H1 (cell line): Measurements from ENCODE around the gene SPG7. TPM values are rescaled to one million over a fixed set of nuclear protein-coding genes. Genes with fewer than 3 reads are reported as not detected.

Source experiments
- CTCF ChIA-PET: fragments of 300-600 bp; sonication (Branson Sonifier 250); formaldehyde crosslinking; loops from one replicate; lab custom pipeline; 2021; ENCODE audit not compliant: partially characterized antibody; lab: Charles Lee
- POLR2A ChIA-PET: fragments of 300-600 bp; sonication (Branson Sonifier 250); formaldehyde crosslinking; loops from one replicate; lab custom pipeline; 2021; ENCODE audit warnings: inconsistent platforms; ENCODE audit not compliant: partially characterized antibody; lab: Charles Lee
- DNase-seq, 2 experiments: peaks; one replicate each; pipeline versions ENCODE4 v3.0.0 to v3.0.0-alpha.2; 2010 to 2022; ENCODE audit warnings: low spot score in 2 of 2, low read depth in 1 of 2, mixed read lengths in 1 of 2
- FAIRE-seq: peaks from 2 replicates; lab custom pipeline; 2011; peaks lifted over from hg19 to GRCh38; lab: Jason Lieb, UNC
- H2AFZ ChIP-seq: 2 replicates; pipeline ENCODE4 v1.8.1; 2012; ENCODE audit warnings: low read length, inconsistent platforms
- H2AK5ac ChIP-seq: 2 replicates; pipeline ENCODE4 v1.6.1; 2013; ENCODE audit warnings: low read depth, low read length
- H2BK120ac ChIP-seq: replicated peaks from 2 replicates; pipeline ENCODE3; 2013; ENCODE audit warnings: low read depth, low read length, inconsistent platforms
- H2BK12ac ChIP-seq: 2 replicates; pipeline ENCODE4 v1.6.1; 2013; ENCODE audit warnings: low read depth, low read length
- H2BK15ac ChIP-seq: 2 replicates; pipeline ENCODE4 v1.6.1; 2013; ENCODE audit warnings: low read length
- H2BK20ac ChIP-seq: 2 replicates; pipeline ENCODE4 v1.6.1; 2013; ENCODE audit warnings: low read length
- H2BK5ac ChIP-seq: 2 replicates; pipeline ENCODE4 v1.6.1; 2013; ENCODE audit warnings: low read depth, low read length
- H3K14ac ChIP-seq: 2 replicates; pipeline ENCODE4 v1.6.1; 2013; ENCODE audit warnings: inconsistent platforms; ENCODE audit not compliant: insufficient read length
- H3K18ac ChIP-seq: 2 replicates; pipeline ENCODE4 v1.6.1; 2013; ENCODE audit warnings: low read length; ENCODE audit errors: extremely low read depth
- H3K23ac ChIP-seq: 2 replicates; pipeline ENCODE4 v1.6.1; 2013; ENCODE audit warnings: inconsistent platforms; ENCODE audit not compliant: insufficient read length
- H3K23me2 ChIP-seq: 2 replicates; pipeline ENCODE4 v1.6.1; 2013; ENCODE audit warnings: low read depth, low read length
- H3K27ac ChIP-seq: 2 replicates; pipeline ENCODE4 v1.6.1; 2011; ENCODE audit warnings: low read depth, low read length, inconsistent platforms
- H3K27me3 ChIP-seq, 4 experiments: replicated peaks in 1 of 4; 1 replicate in 1 of 4; 2 replicates in 3 of 4; pipeline versions ENCODE4 v1.6.1 to v1.8.1; 2011 to 2013; ENCODE audit warnings: low read length in 3 of 4, mild to moderate bottlenecking in 3 of 4, inconsistent platforms in 2 of 4, mixed read lengths in 2 of 4, moderate library complexity in 1 of 4; ENCODE audit not compliant: control insufficient read depth in 3 of 4, insufficient read depth in 3 of 4; ENCODE audit errors: extremely low read depth in 1 of 4
- H3K36me3 ChIP-seq, 4 experiments: 2 replicates each; pipeline versions ENCODE4 v1.6.1 to v1.8.1; 2011 to 2013; ENCODE audit warnings: mild to moderate bottlenecking in 4 of 4, low read length in 3 of 4, moderate library complexity in 2 of 4, control low read depth in 1 of 4, inconsistent platforms in 1 of 4; ENCODE audit not compliant: insufficient read depth in 4 of 4, control insufficient read depth in 2 of 4
- H3K4ac ChIP-seq: replicated peaks from 2 replicates; pipeline ENCODE3; 2013; ENCODE audit warnings: low read length, low read depth, mixed read lengths, inconsistent platforms; ENCODE audit not compliant: insufficient read length
- H3K4me1 ChIP-seq, 4 experiments: replicated peaks in 1 of 4; 1 replicate in 1 of 4; 2 replicates in 3 of 4; pipeline versions ENCODE4 v1.6.1 to v1.8.1; 2011 to 2013; ENCODE audit warnings: low read length in 3 of 4, inconsistent platforms in 2 of 4, mixed read lengths in 1 of 4; ENCODE audit not compliant: insufficient read depth in 4 of 4, control insufficient read depth in 3 of 4
- H3K4me2 ChIP-seq, 2 experiments: 2 replicates each; pipeline versions ENCODE4 v1.6.1 to v1.8.1; 2011 to 2013; ENCODE audit warnings: low read depth in 2 of 2, low read length in 2 of 2, control low read depth in 1 of 2, inconsistent platforms in 1 of 2, mild to moderate bottlenecking in 1 of 2; ENCODE audit not compliant: insufficient read depth in 1 of 2
- H3K4me3 ChIP-seq, 4 experiments: fragments of 200-600, 300-600 bp in 1 of 4; sonication (generic), shearing (Covaris generic), sonication (Bioruptor Twin) in 1 of 4; 2 replicates each; pipeline versions ENCODE4 v1.5.1 to v1.8.1; 2011 to 2016; ENCODE audit warnings: low read length in 4 of 4, low read depth in 3 of 4, control low read depth in 2 of 4, inconsistent platforms in 2 of 4, mild to moderate bottlenecking in 2 of 4, mixed read lengths in 1 of 4, moderate library complexity in 1 of 4; ENCODE audit not compliant: insufficient read depth in 2 of 4; ENCODE audit errors: extremely low read depth in 1 of 4
- H3K56ac ChIP-seq: replicated peaks from 2 replicates; pipeline ENCODE3; 2013; ENCODE audit warnings: low read depth, mild to moderate bottlenecking, mixed read lengths, low read length, inconsistent platforms; ENCODE audit not compliant: insufficient read length
- H3K79me1 ChIP-seq: 2 replicates; pipeline ENCODE4 v1.6.1; 2013; ENCODE audit warnings: low read depth, low read length, control low read depth
- H3K79me2 ChIP-seq, 2 experiments: 2 replicates each; pipeline versions ENCODE4 v1.6.1 to v1.8.1; 2012 to 2013; ENCODE audit warnings: low read length in 2 of 2, mild to moderate bottlenecking in 2 of 2, inconsistent platforms in 1 of 2; ENCODE audit not compliant: insufficient read depth in 2 of 2, control insufficient read depth in 1 of 2
- H3K9ac ChIP-seq, 4 experiments: replicated peaks in 1 of 4; 1 replicate in 1 of 4; 2 replicates in 3 of 4; pipeline versions ENCODE4 v1.6.1 to v1.8.1; 2011 to 2013; ENCODE audit warnings: low read depth in 3 of 4, low read length in 3 of 4, control low read depth in 2 of 4, mild to moderate bottlenecking in 2 of 4, moderate library complexity in 2 of 4, inconsistent platforms in 1 of 4; ENCODE audit errors: extremely low read depth in 1 of 4
- H3K9me3 ChIP-seq, 2 experiments: 2 replicates each; pipeline versions ENCODE4 v1.6.1 to v1.8.1; 2012 to 2013; ENCODE audit warnings: mild to moderate bottlenecking in 2 of 2, moderate library complexity in 2 of 2, control low read depth in 1 of 2, inconsistent platforms in 1 of 2, low read depth in 1 of 2, low read length in 1 of 2, mixed read lengths in 1 of 2; ENCODE audit not compliant: insufficient read depth in 2 of 2
- H4K20me1 ChIP-seq, 2 experiments: replicated peaks in 1 of 2; 2 replicates each; pipeline versions ENCODE3 to v1.8.1; 2011 to 2013; ENCODE audit warnings: inconsistent platforms in 2 of 2, low read length in 2 of 2, mild to moderate bottlenecking in 1 of 2; ENCODE audit not compliant: insufficient read depth in 2 of 2, control insufficient read depth in 1 of 2
- H4K5ac ChIP-seq: 2 replicates; pipeline ENCODE4 v1.6.1; 2013; ENCODE audit warnings: low read length, low read depth, mixed read lengths, inconsistent platforms; ENCODE audit not compliant: insufficient read length
- H4K8ac ChIP-seq: 2 replicates; pipeline ENCODE4 v1.8.0; 2013; ENCODE audit warnings: mild to moderate bottlenecking, moderate library complexity, low read length, inconsistent platforms; ENCODE audit not compliant: insufficient read depth; ENCODE audit errors: extremely low read depth
- H4K91ac ChIP-seq: replicated peaks from 2 replicates; pipeline ENCODE3; 2013; ENCODE audit warnings: low read length, mixed read lengths, inconsistent platforms; ENCODE audit not compliant: insufficient read length
- CEBPB ChIP-seq: IDR thresholded peaks from 2 replicates; pipeline ENCODE4 v1.6.1; 2012; ENCODE audit warnings: low read depth, low read length
- TAF7 ChIP-seq: optimal IDR thresholded peaks from 2 replicates; pipeline ENCODE3; 2011; ENCODE audit warnings: low read depth, mild to moderate bottlenecking, inconsistent platforms, low read length, moderate library complexity, borderline replicate concordance
- whole genome bisulfite sequencing, 2 experiments: shearing (Covaris generic) in 1 of 2; methylation state at CpG; one replicate each; pipeline versions ENCODE4 v1.1.6 to v1.1.7; 2013 to 2015; ENCODE audit warnings: low lambda C conversion rate in 2 of 2, mixed read lengths in 2 of 2, inconsistent platforms in 1 of 2, low coverage in 1 of 2, missing lambda C conversion rate in 1 of 2; ENCODE audit not compliant: insufficient replicate concordance in 2 of 2, insufficient coverage in 1 of 2, insufficient read length in 1 of 2; ENCODE audit errors: extremely low coverage in 1 of 2, missing lambda C conversion rate in 1 of 2; 5-methylcytosine and 5-hydroxymethylcytosine counted together
- polyA plus RNA-seq, 7 experiments: library from polyadenylated mRNA; depleted of rRNA in 3 of 7; stranded (reverse) in 5 of 7; unstranded in 2 of 7; fragments of >200 nt in 5 of 7; fragments of 200-250 nt in 2 of 7; gene quantifications; 1 replicate in 5 of 7; 2 replicates in 1 of 7; 4 replicates in 1 of 7; pipeline versions ENCODE4 v1.2.1 to v1.2.3, GENCODE V29; 2011 to 2013; ENCODE audit warnings: missing spikeins in 2 of 7, mixed read lengths in 2 of 7
- total RNA-seq: library from RNA; stranded (reverse); fragmentation: NEBNext Ultra II Directional; extraction: Animal tissue kit (Norgen Biotek cat#: 25700); gene quantifications from 2 replicates; pipeline ENCODE4 v1.2.1, GENCODE V29; 2021

Gene SPG7
- total and polyA plus RNA-seq, 2 of the 8 experiments (the other 6 are each of a cell fraction or from before 2014, with no cell fraction given), result 72.1 to 113 TPM

GRCh38 chr16:89552913-89553312 lies 44.7 kb downstream of the SPG7 start:
- H3K56ac ChIP-seq, result no peak overlapping the region
- H3K4me2 ChIP-seq, result no peak overlapping the region
- FAIRE-seq (no peak), DNase-seq (no peak)
- H2BK120ac ChIP-seq, result no peak overlapping the region
- H2BK12ac ChIP-seq, result no peak overlapping the region
- no peak overlapping the region for H3K14ac ChIP-seq
- H2BK20ac ChIP-seq, result no peak overlapping the region
- no peaks in the 10 kb centered on the region for H3K27me3 ChIP-seq
- no peak overlapping the region for H3K23ac ChIP-seq
- H3K79me2 ChIP-seq, result no peaks in the 10 kb centered on the region
- WGBS, 2 experiments, result 94% methylated on average over 13 of the region's 13 CpGs; no CpG with 5 or more reads in 1 of the 2 experiments
- no peak overlapping the region for H2AK5ac ChIP-seq
- CTCF ChIA-PET, result interaction anchor here (0.9 to 1.5 kb wide), 3 partner anchors 13 to 154 kb away, joined by 3 read pairs; no protein-coding TSS in a partner anchor
- H3K79me1 ChIP-seq, result no peaks in the 10 kb centered on the region; the same call in 1 of the 2 replicates
- H3K4me3 ChIP-seq, result no peak overlapping the region
- POLR2A ChIA-PET, result interaction anchor here (5.4 to 6.5 kb wide), 2 partner anchors 11 to 13 kb away, joined by 47 to 63 read pairs; no protein-coding TSS in a partner anchor
- no peak overlapping the region for H3K18ac ChIP-seq
- no peak overlapping the region for H3K4ac ChIP-seq
- no peak overlapping the region for H4K8ac ChIP-seq
- H2AFZ ChIP-seq, result no peak overlapping the region
- no peak overlapping the region for H2BK5ac ChIP-seq
- TF ChIP-seq CEBPB, result no peak
- no peak for TF ChIP-seq TAF7
- H3K23me2 ChIP-seq, result no peaks in the 10 kb centered on the region
- no peaks in the 10 kb centered on the region for H3K9me3 ChIP-seq
- H3K36me3 ChIP-seq, result peaks cover 17 to 54% (median 38%) of the 10 kb centered on the region in 4 experiments
- no peak overlapping the region for H4K5ac ChIP-seq
- no peak overlapping the region for H3K27ac ChIP-seq
- H3K9ac ChIP-seq, result no peak overlapping the region
- H3K4me1 ChIP-seq, result no peaks in the 10 kb centered on the region
- no peak overlapping the region for H2BK15ac ChIP-seq
- peaks cover 0 to 19% of the 10 kb centered on the region in 2 experiments for H4K20me1 ChIP-seq
- no peak overlapping the region for H4K91ac ChIP-seq
